H9 (cell line): ENCODE measurements around the gene SEPTIN3. TPM values are rescaled to one million over a fixed set of nuclear protein-coding genes. Genes with fewer than 3 reads are reported as not detected.

Experiments
- DNase-seq: peaks from one replicate; pipeline ENCODE4 v3.0.0-alpha.2; 2017
- H2AFZ ChIP-seq: one replicate; pipeline ENCODE4 v1.6.1; 2013; ENCODE audit warnings: mild to moderate bottlenecking, low read length, control low read depth, moderate library complexity
- H2AK5ac ChIP-seq: 2 replicates; pipeline ENCODE4 v1.6.1; 2013; ENCODE audit warnings: low read length, control low read depth, mixed read lengths; ENCODE audit not compliant: insufficient read length
- H2BK120ac ChIP-seq: one replicate; pipeline ENCODE4 v1.6.1; 2013; ENCODE audit warnings: low read depth, mild to moderate bottlenecking, low read length, control low read depth, inconsistent platforms; ENCODE audit not compliant: poor library complexity, severe bottlenecking
- H2BK12ac ChIP-seq: 2 replicates; pipeline ENCODE4 v1.6.1; 2013; ENCODE audit warnings: low read length, control low read depth, mixed read lengths, low read depth; ENCODE audit not compliant: insufficient read length
- H2BK15ac ChIP-seq: 2 replicates; pipeline ENCODE4 v1.6.1; 2013; ENCODE audit warnings: low read depth, low read length, control low read depth
- H2BK20ac ChIP-seq: one replicate; pipeline ENCODE4 v1.6.1; 2013; ENCODE audit warnings: low read depth, mild to moderate bottlenecking, low read length, control low read depth, inconsistent platforms; ENCODE audit not compliant: poor library complexity, severe bottlenecking
- H2BK5ac ChIP-seq: 2 replicates; pipeline ENCODE4 v1.6.1; 2013; ENCODE audit warnings: low read length, control low read depth, mixed read lengths; ENCODE audit not compliant: insufficient read length
- H3K14ac ChIP-seq: 2 replicates; pipeline ENCODE4 v1.6.1; 2013; ENCODE audit warnings: low read length, control low read depth; ENCODE audit not compliant: insufficient read depth
- H3K18ac ChIP-seq: 2 replicates; pipeline ENCODE4 v1.6.1; 2013; ENCODE audit warnings: low read depth, mild to moderate bottlenecking, mixed read lengths, low read length, control low read depth; ENCODE audit not compliant: insufficient read length
- H3K23ac ChIP-seq: 2 replicates; pipeline ENCODE4 v1.6.1; 2013; ENCODE audit warnings: low read length, control low read depth, mixed read lengths, low read depth; ENCODE audit not compliant: insufficient read length
- H3K23me2 ChIP-seq: 2 replicates; pipeline ENCODE4 v1.6.1; 2013; ENCODE audit warnings: low read depth, mild to moderate bottlenecking, mixed read lengths, low read length, control low read depth; ENCODE audit not compliant: insufficient read length, poor library complexity, severe bottlenecking
- H3K27ac ChIP-seq: 2 replicates; pipeline ENCODE4 v1.5.1; 2013; ENCODE audit warnings: low read length, control low read depth, mixed read lengths, low read depth; ENCODE audit not compliant: insufficient read length
- H3K27me3 ChIP-seq: 2 replicates; pipeline ENCODE4 v1.6.1; 2013; ENCODE audit warnings: low read length, control low read depth, inconsistent platforms; ENCODE audit not compliant: insufficient read depth
- H3K4ac ChIP-seq: 2 replicates; pipeline ENCODE4 v1.6.1; 2013; ENCODE audit warnings: low read depth, mild to moderate bottlenecking, control low read depth, inconsistent platforms, low read length, moderate library complexity
- H3K4me1 ChIP-seq: 2 replicates; pipeline ENCODE4 v1.6.1; 2013; ENCODE audit warnings: low read length, control low read depth, inconsistent platforms; ENCODE audit not compliant: insufficient read depth
- H3K4me2 ChIP-seq: 2 replicates; pipeline ENCODE4 v1.6.1; 2013; ENCODE audit warnings: low read length, control low read depth, mixed read lengths; ENCODE audit not compliant: insufficient read length, insufficient read depth
- H3K56ac ChIP-seq: 2 replicates; pipeline ENCODE4 v1.6.1; 2013; ENCODE audit warnings: low read depth, mild to moderate bottlenecking, mixed read lengths, low read length, control low read depth; ENCODE audit not compliant: insufficient read length
- H3K79me1 ChIP-seq: 2 replicates; pipeline ENCODE4 v1.6.1; 2013; ENCODE audit warnings: low read depth, mild to moderate bottlenecking, moderate library complexity, low read length, control low read depth, inconsistent platforms; ENCODE audit not compliant: insufficient read depth, poor library complexity, severe bottlenecking
- H3K79me2 ChIP-seq: 2 replicates; pipeline ENCODE4 v1.6.1; 2013; ENCODE audit warnings: low read length, control low read depth, inconsistent platforms; ENCODE audit not compliant: insufficient read depth
- H3K9ac ChIP-seq: 2 replicates; pipeline ENCODE4 v1.6.1; 2013; ENCODE audit warnings: low read length, control low read depth, mixed read lengths; ENCODE audit not compliant: insufficient read length; ENCODE audit errors: extremely low read depth
- H3K9me3 ChIP-seq: one replicate; pipeline ENCODE4 v1.6.1; 2013; ENCODE audit warnings: low read depth, low read length, inconsistent platforms; ENCODE audit not compliant: control insufficient read depth
- H3T11ph ChIP-seq: one replicate; pipeline ENCODE4 v1.6.1; 2013; ENCODE audit warnings: mild to moderate bottlenecking, low read length, control low read depth, inconsistent platforms
- H4K20me1 ChIP-seq: one replicate; pipeline ENCODE4 v1.6.1; 2013; ENCODE audit not compliant: control insufficient read depth, insufficient read length, insufficient read depth
- H4K5ac ChIP-seq: 2 replicates; pipeline ENCODE4 v1.6.1; 2013; ENCODE audit warnings: low read depth, mild to moderate bottlenecking, mixed read lengths, low read length, control low read depth; ENCODE audit not compliant: insufficient read length
- H4K8ac ChIP-seq: replicated peaks from 2 replicates; pipeline ENCODE4 v1.6.1; 2013; ENCODE audit warnings: low read length, control low read depth, mixed read lengths, low read depth; ENCODE audit not compliant: insufficient read length
- H4K91ac ChIP-seq: 2 replicates; pipeline ENCODE4 v1.6.1; 2013; ENCODE audit warnings: low read depth, mild to moderate bottlenecking, moderate library complexity, mixed read lengths, low read length, control low read depth; ENCODE audit not compliant: insufficient read length
- H3K27ac Mint-ChIP-seq, 3 experiments: 2 replicates in 2 of 3; 3 replicates in 1 of 3; pipeline ENCODE4 v1.8.0; 2020 to 2021; ENCODE audit warnings: mixed read lengths in 3 of 3, mild to moderate bottlenecking in 1 of 3, moderate library complexity in 1 of 3
- H3K27me3 Mint-ChIP-seq: 2 replicates; pipeline ENCODE4 v1.8.0; 2021; ENCODE audit warnings: low read depth, mild to moderate bottlenecking, moderate library complexity, mixed read lengths
- H3K36me3 Mint-ChIP-seq, 3 experiments: 2 replicates in 2 of 3; 3 replicates in 1 of 3; pipeline ENCODE4 v1.8.0; 2020 to 2021; ENCODE audit warnings: low read depth in 3 of 3, mixed read lengths in 3 of 3; ENCODE audit not compliant: insufficient read depth in 1 of 3
- H3K4me1 Mint-ChIP-seq, 2 experiments: 2 replicates each; pipeline ENCODE4 v1.8.0; 2020; ENCODE audit warnings: mixed read lengths in 2 of 2
- H3K4me3 Mint-ChIP-seq, 2 experiments: 2 replicates in 1 of 2; 3 replicates in 1 of 2; pipeline ENCODE4 v1.8.0; 2020 to 2021; ENCODE audit warnings: mild to moderate bottlenecking in 2 of 2, mixed read lengths in 2 of 2, moderate library complexity in 1 of 2
- H3K9me3 Mint-ChIP-seq, 2 experiments: 2 replicates in 1 of 2; 3 replicates in 1 of 2; pipeline ENCODE4 v1.8.0; 2020; ENCODE audit warnings: mild to moderate bottlenecking in 2 of 2, mixed read lengths in 2 of 2, moderate library complexity in 1 of 2
- WGBS: extraction: QIAGEN DNeasy Blood & Tissue Kit; methylation state at CpG from one replicate; pipeline ENCODE4 v1.1.7; 2013; ENCODE audit warnings: missing lambda C conversion rate, low lambda C conversion rate, mixed read lengths; ENCODE audit not compliant: insufficient read length; ENCODE audit errors: extremely low coverage; 5-methylcytosine and 5-hydroxymethylcytosine counted together
- total RNA-seq: library from RNA; stranded (reverse); gene quantifications from 2 replicates; pipeline ENCODE4 v1.2.1, GENCODE V29; 2021
- TF ChIP-seq, protein P1 (sequence below): fragments of 200-600 bp; sonication (generic); conservative IDR thresholded peaks from 3 replicates; pipeline ENCODE4 v1.8.0; 2021; ENCODE audit warnings: antibody characterized with exemption, mild to moderate bottlenecking

The SEPTIN3 gene
- total RNA-seq, 1 experiment from 2014 or later, result 33.3 TPM

DNA sequence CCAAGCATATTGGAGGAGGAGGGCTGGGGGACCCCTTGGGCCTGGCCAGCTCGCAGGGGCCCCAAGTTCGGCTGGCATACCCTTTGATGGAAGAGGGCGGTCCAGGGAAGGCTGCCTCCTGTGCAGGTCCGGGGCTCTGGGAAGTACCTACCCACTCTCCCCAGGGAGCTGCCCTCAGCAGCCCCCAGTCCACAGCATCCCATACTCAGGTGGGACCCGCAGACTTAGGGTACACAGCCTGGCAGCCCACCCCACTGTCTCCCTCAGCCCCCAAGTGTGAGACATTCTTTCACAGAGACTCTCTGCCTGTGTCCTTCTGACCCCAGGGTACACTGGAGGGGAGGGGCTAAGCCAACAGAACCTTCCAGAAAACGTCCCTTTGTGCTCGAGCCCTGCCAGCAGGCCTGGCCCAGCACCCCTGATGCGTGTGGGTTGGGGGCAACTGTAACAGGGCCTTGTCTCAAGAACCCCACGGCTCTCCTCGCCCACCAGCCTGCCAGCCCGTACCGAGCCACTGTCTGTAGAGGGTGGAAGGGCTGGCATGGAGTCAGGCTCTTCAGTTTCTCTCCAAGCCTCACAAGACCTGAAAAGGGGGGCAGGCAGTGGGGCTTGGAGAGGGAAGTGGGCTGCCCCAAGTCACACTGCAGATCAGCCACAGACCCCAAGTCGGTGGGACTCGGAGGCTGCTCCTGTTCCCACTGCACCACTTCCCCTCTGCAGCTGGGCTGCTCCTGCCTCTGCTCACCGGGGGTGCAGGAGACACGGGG is 35.6 kb upstream of the SEPTIN3 start:
- Mint-ChIP-seq H3K4me3 (no peak overlapping the region), H3K27me3 (peaks cover 13% of the 10 kb centered on the region), H3K4me1 (peaks cover 9 to 10% of the 10 kb centered on the region in 2 experiments), H3K27ac (no peak overlapping the region), H3K9me3 (no peaks in the 10 kb centered on the region), H3K36me3 (peaks cover 10 to 20% (median 19%) of the 10 kb centered on the region in 3 experiments; a peak in 6 of 7 replicates)
- Histone ChIP-seq H3K56ac (no peak overlapping the region), H4K5ac (no peak overlapping the region), H2BK20ac (no peak overlapping the region), H3K4me2 (no peak overlapping the region), H2BK5ac (no peak overlapping the region), H3K9me3 (no peaks in the 10 kb centered on the region), H3K4me1 (no peaks in the 10 kb centered on the region), H3K14ac (no peak overlapping the region; the same call in 1 of the 2 replicates), H3K4ac (no peak overlapping the region), H3K27ac (no peak overlapping the region), H2AK5ac (no peak overlapping the region), H4K8ac (no peak overlapping the region), H3K27me3 (no peaks in the 10 kb centered on the region), H3K18ac (no peak overlapping the region), H2BK120ac (no peak overlapping the region), H3K79me2 (no peaks in the 10 kb centered on the region), H3K23ac (no peak overlapping the region), H3K79me1 (no peaks in the 10 kb centered on the region), H4K91ac (no peak overlapping the region), H3T11ph (no peak overlapping the region), H2BK15ac (no peak overlapping the region), H4K20me1 (no peaks in the 10 kb centered on the region), H2BK12ac (no peak overlapping the region), H2AFZ (no peak overlapping the region), H3K23me2 (no peaks in the 10 kb centered on the region), H3K9ac (no peak overlapping the region)
- WGBS, result no CpG with 5 or more reads among the region's 16 CpGs
- TF ChIP-seq, protein P1, sequence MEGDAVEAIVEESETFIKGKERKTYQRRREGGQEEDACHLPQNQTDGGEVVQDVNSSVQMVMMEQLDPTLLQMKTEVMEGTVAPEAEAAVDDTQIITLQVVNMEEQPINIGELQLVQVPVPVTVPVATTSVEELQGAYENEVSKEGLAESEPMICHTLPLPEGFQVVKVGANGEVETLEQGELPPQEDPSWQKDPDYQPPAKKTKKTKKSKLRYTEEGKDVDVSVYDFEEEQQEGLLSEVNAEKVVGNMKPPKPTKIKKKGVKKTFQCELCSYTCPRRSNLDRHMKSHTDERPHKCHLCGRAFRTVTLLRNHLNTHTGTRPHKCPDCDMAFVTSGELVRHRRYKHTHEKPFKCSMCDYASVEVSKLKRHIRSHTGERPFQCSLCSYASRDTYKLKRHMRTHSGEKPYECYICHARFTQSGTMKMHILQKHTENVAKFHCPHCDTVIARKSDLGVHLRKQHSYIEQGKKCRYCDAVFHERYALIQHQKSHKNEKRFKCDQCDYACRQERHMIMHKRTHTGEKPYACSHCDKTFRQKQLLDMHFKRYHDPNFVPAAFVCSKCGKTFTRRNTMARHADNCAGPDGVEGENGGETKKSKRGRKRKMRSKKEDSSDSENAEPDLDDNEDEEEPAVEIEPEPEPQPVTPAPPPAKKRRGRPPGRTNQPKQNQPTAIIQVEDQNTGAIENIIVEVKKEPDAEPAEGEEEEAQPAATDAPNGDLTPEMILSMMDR, result no peak
- no peak for DNase-seq
